Stimulated activated naive CD4-positive, alpha-beta T cell treated with Interleukin-2 at 50 U/mL for 16 hours (primary cell): ENCODE data around the gene ASTN2.
"Not testable (repeated sequence)": the region's sequence is repeated elsewhere in the genome, so short reads cannot be mapped to it uniquely, and the experiment has no call there.

Experiments used
- DNase-seq: peaks from one replicate; lab custom pipeline; 2025; lab: John Stamatoyannopoulos, UW

ASTN2 gene

DNA sequence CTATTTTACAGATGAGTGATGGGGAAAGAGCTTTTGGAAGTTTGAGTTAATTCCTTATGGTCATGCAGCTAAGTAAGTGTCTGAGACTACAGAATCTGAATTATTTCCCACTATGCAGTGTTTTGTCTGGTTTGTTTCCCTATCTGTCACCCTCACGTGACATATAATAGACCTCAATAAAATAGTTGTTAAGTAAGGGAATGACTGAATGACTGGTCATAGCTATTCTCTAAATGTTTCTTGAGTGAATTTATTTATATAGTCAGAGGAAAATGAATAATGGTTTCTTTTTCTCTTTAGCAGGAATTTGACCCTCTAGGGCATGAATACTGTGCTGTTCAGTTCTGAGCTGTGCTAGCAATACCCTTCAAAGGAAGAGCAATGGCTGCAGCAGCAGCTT, 717.5 kb downstream of the ASTN2 start:
- no peak for DNase-seq

- no peak for DNase-seq
Measured at GRCh38 chr9:116695438-116695837, 719.4 kb downstream of the ASTN2 start.

- no peak for DNase-seq
Measured at GRCh38 chr9:116694785-116695291, 720.0 kb downstream of the ASTN2 start.

- DNase-seq = no peak
Measured at GRCh38 chr9:116693233-116693731, 721.6 kb downstream of the ASTN2 start.

DNA sequence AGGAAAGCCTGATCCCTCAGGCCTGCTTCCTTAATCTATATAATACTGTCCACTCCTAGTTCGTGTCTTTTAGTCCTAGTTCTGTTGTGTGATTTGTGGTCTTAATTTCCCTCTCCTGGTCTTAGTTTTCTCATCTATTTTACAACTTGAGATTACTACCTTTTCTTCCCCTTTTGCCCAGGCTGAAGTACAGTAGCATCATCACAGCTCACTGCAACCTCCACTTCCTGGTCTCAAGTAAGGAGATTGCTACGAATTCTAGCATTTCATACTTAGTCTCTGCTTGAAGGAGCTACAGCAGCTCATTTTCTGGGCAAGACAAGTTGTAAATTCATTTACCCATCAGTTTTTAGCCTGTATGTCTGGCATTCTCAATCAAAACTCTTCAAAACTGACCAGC, 722.2 kb downstream of the ASTN2 start:
- no peak for DNase-seq

GRCh38 chr9:116691607-116692006, 723.2 kb downstream of the ASTN2 start:
- DNase-seq = no peak

- DNase-seq = not testable (repeated sequence)
Measured at GRCh38 chr9:116690805-116691204, 724.1 kb downstream of the ASTN2 start.

- DNase-seq = no peak
Measured at GRCh38 chr9:116689486-116690032, 725.3 kb downstream of the ASTN2 start.

DNA sequence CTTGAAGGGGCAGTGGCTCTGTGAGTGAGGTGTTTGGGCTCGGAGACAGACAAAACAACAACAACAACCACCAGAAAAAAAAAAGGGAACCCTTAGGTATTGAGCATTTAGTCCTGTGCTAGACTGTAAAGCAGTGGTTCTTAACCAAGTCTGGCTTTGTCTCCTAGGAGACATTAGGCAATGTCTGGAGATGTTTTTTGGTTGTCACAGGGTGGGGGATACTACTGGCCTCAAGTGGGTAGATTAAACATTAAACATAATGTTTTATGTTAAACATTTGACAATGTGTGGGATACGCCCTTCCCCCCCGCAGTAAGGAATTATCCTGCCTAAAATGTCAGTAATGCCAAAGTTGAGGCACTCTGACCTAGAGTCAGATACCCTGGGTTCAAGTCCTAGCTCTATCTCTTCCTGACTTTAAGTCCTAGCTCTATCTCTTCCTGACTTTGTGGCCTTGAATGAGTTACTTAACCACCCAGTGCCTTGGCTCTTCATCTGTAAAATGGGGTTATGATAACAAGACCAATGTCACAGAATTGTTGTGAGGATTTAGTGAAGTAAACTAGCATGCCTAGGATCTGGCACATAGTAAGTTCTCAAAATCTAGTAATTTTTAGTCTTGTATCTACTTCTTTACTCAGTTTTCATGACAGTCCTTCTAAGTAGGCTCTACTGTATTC, 725.9 kb downstream of the ASTN2 start:
- DNase-seq = no peak

- DNase-seq = no peak
Measured at GRCh38 chr9:116687754-116688135, 727.1 kb downstream of the ASTN2 start.

GRCh38 chr9:116687074-116687753, 727.6 kb downstream of the ASTN2 start, which contains the start of gene TRIM32:
TRIM32 (plus strand) TSS chr9:116687305; CDS start chr9:116697743, 10,438 bp downstream.
- peak; percentile 91 for DNase-seq

DNA sequence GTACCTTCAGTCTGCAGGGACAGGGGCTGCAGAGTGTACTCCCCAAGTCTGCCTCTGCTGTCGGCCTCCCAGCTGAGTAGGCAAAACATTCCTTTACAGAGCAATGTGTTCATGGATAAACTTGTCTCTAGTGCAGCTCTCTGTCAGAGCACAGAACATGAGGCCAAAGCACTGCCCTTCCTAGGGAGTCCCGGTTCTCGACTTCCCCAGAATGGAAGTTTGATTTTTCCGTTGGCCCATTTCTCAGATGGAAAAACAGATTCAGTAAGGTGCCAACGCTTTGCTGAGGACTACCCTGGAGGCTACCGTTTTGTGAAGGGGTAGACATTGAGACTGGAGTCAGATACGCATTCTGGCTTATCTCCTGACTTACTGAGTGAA, 728.2 kb downstream of the ASTN2 start:
- no peak for DNase-seq

DNA sequence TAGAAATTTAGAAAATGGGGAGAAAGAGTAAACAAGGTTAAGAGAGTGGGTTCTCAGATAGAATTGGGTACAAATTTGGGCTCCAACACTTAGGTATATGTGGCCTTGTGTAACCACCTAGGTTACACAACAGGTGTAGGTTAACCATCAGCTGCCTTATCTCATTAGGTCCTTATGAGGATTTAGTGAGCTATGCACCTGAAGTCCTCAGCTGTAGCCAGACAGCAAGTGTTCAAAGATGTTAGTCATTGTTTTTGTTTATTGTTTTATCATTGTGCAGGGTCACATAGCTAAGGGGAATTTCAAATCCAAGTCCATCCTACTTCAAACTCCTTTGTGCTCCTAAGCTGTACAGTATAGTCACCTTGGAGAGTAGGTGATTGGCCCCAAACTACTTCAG, 728.7 kb downstream of the ASTN2 start:
- no peak for DNase-seq

- DNase-seq = no peak
Measured at GRCh38 chr9:116685166-116685565, 729.7 kb downstream of the ASTN2 start.

- no peak for DNase-seq
Measured at GRCh38 chr9:116683535-116683934, 731.3 kb downstream of the ASTN2 start.

GRCh38 chr9:116674210-116674980, 740.5 kb downstream of the ASTN2 start:
- DNase-seq = no peak

DNA sequence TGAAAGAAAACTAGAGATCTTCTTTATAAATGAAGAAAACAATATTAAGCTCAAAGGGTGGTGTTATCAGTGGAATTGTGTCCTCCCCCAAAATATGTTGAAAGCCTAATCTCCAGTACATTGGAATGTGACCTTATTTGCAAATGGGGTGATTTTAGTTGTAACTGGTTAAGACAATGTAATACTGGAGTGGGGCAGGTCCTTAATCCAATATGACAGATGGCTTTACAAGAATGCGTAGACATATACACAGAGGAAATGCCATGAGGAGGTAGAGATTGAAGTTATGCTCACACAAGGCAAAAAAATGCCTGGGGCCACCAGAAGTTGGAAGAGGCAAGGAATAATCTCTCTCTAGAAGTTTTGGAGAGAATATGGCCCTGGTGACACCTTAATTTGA, 741.5 kb downstream of the ASTN2 start:
- no peak for DNase-seq

DNA sequence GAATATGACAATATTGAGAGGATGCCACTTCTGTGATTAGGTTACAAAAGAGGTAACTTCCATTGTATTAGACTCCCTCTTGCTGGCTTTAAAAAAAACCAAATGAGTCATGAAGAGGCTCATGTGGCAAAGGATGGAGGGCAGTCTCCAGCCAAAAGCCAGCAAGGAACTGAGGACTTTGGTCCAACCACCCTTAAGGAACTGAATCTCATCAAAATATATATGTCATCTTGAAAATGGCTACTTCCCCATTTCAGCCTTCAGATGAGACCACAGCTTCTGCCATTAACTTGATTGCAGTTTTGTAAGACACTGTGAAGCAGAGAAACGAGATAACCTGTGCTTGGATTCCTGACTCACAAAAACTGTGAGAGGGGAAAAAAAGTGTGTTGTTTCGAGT, 743.3 kb downstream of the ASTN2 start:
- no peak for DNase-seq

GRCh38 chr9:116668970-116669695, 745.7 kb downstream of the ASTN2 start:
- no peak for DNase-seq

DNA sequence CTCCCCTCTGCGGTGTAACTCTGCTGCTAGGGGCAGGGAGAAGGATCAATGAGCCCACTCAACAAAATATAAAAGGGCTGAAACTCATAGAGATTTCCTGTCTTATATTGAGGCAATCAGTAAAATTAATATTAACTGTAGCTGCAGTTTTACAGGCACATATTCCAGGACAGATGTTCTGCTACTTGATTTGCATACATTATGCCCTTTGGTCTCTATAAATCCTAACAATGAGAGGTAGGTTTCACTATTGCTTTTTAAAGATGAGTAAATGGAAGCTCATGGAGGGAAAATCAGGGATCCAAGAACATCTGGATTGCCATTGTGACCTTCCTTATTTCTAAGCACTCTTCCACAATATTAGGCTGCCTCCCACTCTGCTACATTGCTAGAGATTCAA, 751.3 kb downstream of the ASTN2 start:
- DNase-seq = no peak

DNA sequence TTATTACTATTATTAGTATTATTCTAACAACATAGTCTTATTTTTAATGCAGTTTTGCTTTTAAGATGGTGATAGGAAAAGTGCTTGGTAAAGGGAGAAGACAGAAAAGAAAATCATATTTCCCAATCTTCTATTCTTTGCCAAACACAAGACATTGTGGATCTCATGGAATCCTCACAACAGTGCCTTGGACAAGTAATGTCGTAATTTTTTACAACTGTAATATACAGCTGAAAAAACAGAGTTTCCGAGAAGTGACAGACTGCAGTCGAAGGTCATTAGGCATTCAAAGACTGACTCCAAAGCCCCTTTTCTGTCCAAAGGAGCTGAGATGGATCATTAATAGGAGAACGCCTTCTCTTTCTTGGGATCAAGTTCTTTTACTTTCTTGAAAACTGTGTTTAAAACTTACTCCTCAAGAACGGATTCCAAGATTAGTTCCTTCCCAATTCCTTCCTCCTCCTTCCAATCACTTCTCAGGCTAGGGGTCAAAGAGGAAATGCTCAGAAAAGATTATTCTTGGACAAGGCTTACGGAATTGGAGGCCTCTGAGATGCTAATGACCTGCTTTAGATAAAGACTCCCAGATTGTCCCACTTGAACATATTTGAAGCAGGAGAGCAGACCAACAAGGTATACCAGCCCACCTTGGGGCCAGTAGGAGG, 752.1 kb downstream of the ASTN2 start:
- no peak for DNase-seq
